Subcutaneous adipose tissue (tissue), 4 donors: ENCODE measurements around the gene S1PR3. TPM values are rescaled to one million over a fixed set of nuclear protein-coding genes. Genes with fewer than 3 reads are reported as not detected.

Experiments
- CTCF ChIP-seq: fragments of 450-650 bp; IDR thresholded peaks from one replicate; pipeline ENCODE4 v1.5.1; 2016; ENCODE audit warnings: low read depth, mild to moderate bottlenecking, control low read depth, antibody characterized with exemption, moderate library complexity
- total RNA-seq, 4 donors: library from RNA; depleted of rRNA; stranded (reverse); fragments of >200 nt; gene quantifications; one replicate each; pipeline ENCODE4 v1.1.0, GENCODE V29; 2016

Gene S1PR3
- total RNA-seq, 4 donors from 2014 or later, result 6.2 to 22.1 (median 15.3) TPM

- no peak for TF ChIP-seq CTCF
Measured at GRCh38 chr9:88971131-88971960, 19.9 kb upstream of the S1PR3 start.

- no peak for TF ChIP-seq CTCF
Measured at GRCh38 chr9:88972401-88972800, 18.9 kb upstream of the S1PR3 start.

- TF ChIP-seq CTCF, result no peak
Measured at GRCh38 chr9:88973281-88974045, 17.8 kb upstream of the S1PR3 start.

- TF ChIP-seq CTCF, result no peak
Measured at GRCh38 chr9:88974641-88975040, 16.6 kb upstream of the S1PR3 start.

- TF ChIP-seq CTCF, result no peak
Measured at GRCh38 chr9:88975966-88976889, 15.0 kb upstream of the S1PR3 start.

GRCh38 chr9:88976890-88977257, 14.4 kb upstream of the S1PR3 start:
- TF ChIP-seq CTCF, result no peak
